Right atrium auricular region (tissue), 2 donors: Measurements from ENCODE around the gene MMP24. TPM values are rescaled to one million over a fixed set of nuclear protein-coding genes. Genes with fewer than 3 reads are reported as not detected.

ENCODE experiments used
- DNase-seq: peaks from one replicate; pipeline ENCODE4 v3.0.0-alpha.2; 2019; ENCODE audit warnings: low spot score
- H3K27ac ChIP-seq, 2 donors: fragments of 200-600 bp; sonication (generic); 1 replicate in 1 of 2; 2 replicates in 1 of 2; pipeline ENCODE4 v1.5.1; 2016 to 2019
- H3K27me3 ChIP-seq, 2 donors: fragments of 200-600 bp; sonication (generic); one replicate each; pipeline versions ENCODE4 v1.5.1 to v1.6.0; 2017 to 2019
- H3K36me3 ChIP-seq: fragments of 200-600 bp; sonication (generic); one replicate; pipeline ENCODE4 v1.5.1; 2016
- H3K4me1 ChIP-seq, 2 donors: fragments of 200-600 bp; sonication (generic); one replicate each; pipeline versions ENCODE4 v1.5.1 to v1.6.0; 2017 to 2019
- H3K4me3 ChIP-seq, 2 donors: fragments of 200-600 bp; sonication (generic); 1 replicate in 1 of 2; 2 replicates in 1 of 2; pipeline ENCODE4 v1.5.1; 2017 to 2019; ENCODE audit warnings: mild to moderate bottlenecking in 1 of 2, moderate library complexity in 1 of 2
- H3K9me3 ChIP-seq, 2 donors: fragments of 200-600 bp; sonication (generic); one replicate each; pipeline ENCODE4 v1.5.1; 2019
- total RNA-seq, 2 donors: library from RNA; depleted of rRNA; stranded (reverse); fragments of >200 nt; gene quantifications; one replicate each; pipeline ENCODE4 v1.1.0, GENCODE V29; 2016
- TF ChIP-seq, protein P1 (sequence below), 2 donors: fragments of 200-600 bp; sonication (generic); IDR thresholded peaks; one replicate each; pipeline ENCODE4 v1.5.1; 2019; ENCODE audit warnings: antibody characterized with exemption in 2 of 2

The MMP24 gene
- total RNA-seq, 2 donors from 2014 or later: 2.2 to 3.8 TPM

- H3K27me3 ChIP-seq: no peaks in the 10 kb centered on the region
- H3K9me3 ChIP-seq: no peaks in the 10 kb centered on the region
- DNase-seq: no peak
- H3K27ac ChIP-seq: no peak overlapping the region
- H3K4me3 ChIP-seq: no peak overlapping the region
- H3K4me1 ChIP-seq: peaks cover 0 to 18% of the 10 kb centered on the region in 2 donors
- TF ChIP-seq, protein P1, sequence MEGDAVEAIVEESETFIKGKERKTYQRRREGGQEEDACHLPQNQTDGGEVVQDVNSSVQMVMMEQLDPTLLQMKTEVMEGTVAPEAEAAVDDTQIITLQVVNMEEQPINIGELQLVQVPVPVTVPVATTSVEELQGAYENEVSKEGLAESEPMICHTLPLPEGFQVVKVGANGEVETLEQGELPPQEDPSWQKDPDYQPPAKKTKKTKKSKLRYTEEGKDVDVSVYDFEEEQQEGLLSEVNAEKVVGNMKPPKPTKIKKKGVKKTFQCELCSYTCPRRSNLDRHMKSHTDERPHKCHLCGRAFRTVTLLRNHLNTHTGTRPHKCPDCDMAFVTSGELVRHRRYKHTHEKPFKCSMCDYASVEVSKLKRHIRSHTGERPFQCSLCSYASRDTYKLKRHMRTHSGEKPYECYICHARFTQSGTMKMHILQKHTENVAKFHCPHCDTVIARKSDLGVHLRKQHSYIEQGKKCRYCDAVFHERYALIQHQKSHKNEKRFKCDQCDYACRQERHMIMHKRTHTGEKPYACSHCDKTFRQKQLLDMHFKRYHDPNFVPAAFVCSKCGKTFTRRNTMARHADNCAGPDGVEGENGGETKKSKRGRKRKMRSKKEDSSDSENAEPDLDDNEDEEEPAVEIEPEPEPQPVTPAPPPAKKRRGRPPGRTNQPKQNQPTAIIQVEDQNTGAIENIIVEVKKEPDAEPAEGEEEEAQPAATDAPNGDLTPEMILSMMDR (IDR thresholded peaks at IDR 0.05): no peak
- H3K36me3 ChIP-seq: no peaks in the 10 kb centered on the region
Observed at GRCh38 chr20:35286899-35287508, 60.5 kb downstream of the MMP24 start.

DNA sequence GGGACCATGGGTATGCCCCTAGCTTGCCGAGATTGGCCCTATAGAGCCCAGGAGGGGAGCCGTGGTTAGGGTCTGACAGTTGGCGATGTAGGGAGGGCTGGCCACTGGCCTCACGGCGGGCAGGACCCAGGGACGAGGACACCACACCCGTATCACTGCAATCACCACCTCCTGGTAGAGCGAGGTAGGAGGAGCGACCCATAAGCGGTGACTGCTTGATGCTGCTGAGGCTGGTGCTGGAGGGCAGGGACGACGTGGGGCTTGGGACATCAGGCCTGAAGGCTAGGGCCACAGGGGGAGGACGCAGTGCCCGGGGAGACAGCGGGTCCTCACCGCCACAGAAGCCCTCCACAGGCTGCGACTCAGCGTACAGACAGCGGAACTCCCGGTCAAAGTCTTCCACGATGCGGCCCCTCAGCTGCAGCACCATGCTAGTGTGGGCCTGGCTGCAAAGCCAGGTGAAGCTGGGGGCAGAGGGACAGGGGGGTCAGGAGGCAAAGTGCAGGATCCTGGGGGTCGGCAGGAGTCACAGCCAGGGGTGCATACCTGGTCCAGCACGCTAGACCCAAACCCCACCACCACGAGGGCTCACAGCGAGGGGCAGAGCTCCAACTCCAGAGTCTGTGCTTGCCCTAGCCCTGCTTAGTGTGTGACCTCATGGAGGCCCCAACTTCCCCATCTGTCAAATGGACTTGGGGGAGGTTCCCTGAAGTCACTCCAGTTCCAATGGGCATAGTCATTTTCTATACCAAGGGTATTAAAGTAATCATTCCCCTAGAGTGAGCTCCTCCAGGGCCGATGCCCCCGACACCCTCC, 61.2 kb downstream of the MMP24 start:
- H3K4me1 ChIP-seq: peaks cover 0 to 18% of the 10 kb centered on the region in 2 donors
- H3K9me3 ChIP-seq: no peaks in the 10 kb centered on the region
- H3K27me3 ChIP-seq: no peaks in the 10 kb centered on the region
- H3K36me3 ChIP-seq: no peaks in the 10 kb centered on the region
- TF ChIP-seq, protein P1 (IDR thresholded peaks at IDR 0.05): no peak
- DNase-seq: no peak
- H3K27ac ChIP-seq: no peak overlapping the region
- no peak overlapping the region for H3K4me3 ChIP-seq

- H3K4me3 ChIP-seq: no peak overlapping the region
- TF ChIP-seq, protein P1 (IDR thresholded peaks at IDR 0.05): no peak
- no peaks in the 10 kb centered on the region for H3K27me3 ChIP-seq
- peaks cover 0 to 11% of the 10 kb centered on the region in 2 donors for H3K4me1 ChIP-seq
- no peak overlapping the region for H3K27ac ChIP-seq
- no peaks in the 10 kb centered on the region for H3K36me3 ChIP-seq
- H3K9me3 ChIP-seq: no peaks in the 10 kb centered on the region
- no peak for DNase-seq
Observed at GRCh38 chr20:35288325-35289060, 62.0 kb downstream of the MMP24 start.

- DNase-seq: no peak
- no peaks in the 10 kb centered on the region for H3K9me3 ChIP-seq
- H3K4me3 ChIP-seq: no peak overlapping the region
- H3K4me1 ChIP-seq: peaks cover 0 to 1% of the 10 kb centered on the region in 2 donors
- H3K27ac ChIP-seq: no peak overlapping the region
- TF ChIP-seq, protein P1 (IDR thresholded peaks at IDR 0.05): no peak
- no peaks in the 10 kb centered on the region for H3K27me3 ChIP-seq
- H3K36me3 ChIP-seq: no peaks in the 10 kb centered on the region
Observed at GRCh38 chr20:35290186-35290886, 63.8 kb downstream of the MMP24 start.

- Histone ChIP-seq H3K36me3 (no peaks in the 10 kb centered on the region), H3K9me3 (no peaks in the 10 kb centered on the region), H3K27ac (no peak overlapping the region), H3K4me3 (no peak overlapping the region), H3K4me1 (no peaks in the 10 kb centered on the region), H3K27me3 (no peaks in the 10 kb centered on the region)
- DNase-seq: no peak
- TF ChIP-seq, protein P1 (IDR thresholded peaks at IDR 0.05): no peak
Observed at GRCh38 chr20:35290887-35291417, 64.5 kb downstream of the MMP24 start.
